NCI-H146 (cell line): ENCODE data around the gene ITGA1.
"Not testable (repeated sequence)": the region's sequence is repeated elsewhere in the genome, so short reads cannot be mapped to it uniquely, and the experiment has no call there.

Experiments used
- DNase-seq: peaks from one replicate; lab custom pipeline; 2025; lab: John Stamatoyannopoulos, UW

Gene ITGA1

DNA sequence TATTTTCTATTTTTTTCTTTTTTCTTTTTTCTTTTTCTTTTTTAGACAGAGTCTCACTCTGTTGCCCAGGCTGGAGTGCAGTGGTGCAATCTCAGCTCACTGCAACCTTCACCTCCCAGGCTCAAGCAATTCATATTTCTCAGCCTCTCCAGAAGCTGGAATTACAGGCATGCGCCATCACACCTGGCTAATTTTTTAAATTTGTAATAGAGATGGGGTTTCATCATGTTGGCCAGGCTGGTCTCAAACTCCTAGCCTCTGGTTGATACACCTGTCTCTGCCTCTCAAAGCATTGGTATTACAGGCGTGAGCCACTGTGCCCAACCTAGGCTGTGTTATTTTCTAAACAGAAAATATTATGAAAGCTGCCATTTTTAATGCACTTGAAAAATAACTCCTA, 78.3 kb downstream of the ITGA1 start:
- DNase-seq: not testable (repeated sequence)

DNA sequence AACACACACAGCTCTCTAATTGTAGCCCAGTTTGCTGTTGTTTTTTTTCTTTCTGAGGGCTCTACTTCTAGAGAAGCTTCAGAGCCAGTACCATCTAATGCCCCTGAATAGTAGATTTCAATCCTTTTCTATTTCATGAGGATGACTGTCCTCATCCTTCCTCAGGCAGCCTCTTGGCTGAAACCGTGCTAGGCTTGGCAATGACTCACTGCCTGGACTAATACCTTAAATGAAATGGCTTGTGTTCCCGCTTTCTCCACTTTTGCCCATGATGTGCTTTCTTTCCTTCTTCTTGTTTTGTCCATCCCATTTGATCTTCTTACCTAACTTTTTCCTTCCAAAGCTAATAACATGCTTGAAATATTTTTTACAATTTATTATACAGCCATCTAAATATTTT, 80.1 kb downstream of the ITGA1 start:
- DNase-seq: no peak

DNA sequence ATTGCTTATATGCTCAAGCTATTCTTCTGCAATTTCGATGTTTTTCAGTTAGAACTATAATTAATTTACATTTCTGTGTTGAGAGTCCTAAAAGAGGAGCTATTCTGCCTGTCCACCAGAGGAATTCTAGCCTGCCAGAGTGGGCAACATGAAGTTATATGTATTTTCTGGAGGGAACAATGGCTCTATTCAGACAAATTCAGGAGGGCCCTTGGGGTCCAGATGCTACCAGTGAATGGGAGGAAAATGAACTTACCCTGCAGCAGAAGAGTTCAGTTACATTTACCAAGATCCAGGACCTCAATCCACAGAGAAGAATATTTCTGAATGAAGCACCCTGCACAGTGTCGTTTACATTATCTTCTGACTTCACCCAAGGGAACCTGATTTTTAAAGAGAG, 80.7 kb downstream of the ITGA1 start:
- DNase-seq: no peak

DNA sequence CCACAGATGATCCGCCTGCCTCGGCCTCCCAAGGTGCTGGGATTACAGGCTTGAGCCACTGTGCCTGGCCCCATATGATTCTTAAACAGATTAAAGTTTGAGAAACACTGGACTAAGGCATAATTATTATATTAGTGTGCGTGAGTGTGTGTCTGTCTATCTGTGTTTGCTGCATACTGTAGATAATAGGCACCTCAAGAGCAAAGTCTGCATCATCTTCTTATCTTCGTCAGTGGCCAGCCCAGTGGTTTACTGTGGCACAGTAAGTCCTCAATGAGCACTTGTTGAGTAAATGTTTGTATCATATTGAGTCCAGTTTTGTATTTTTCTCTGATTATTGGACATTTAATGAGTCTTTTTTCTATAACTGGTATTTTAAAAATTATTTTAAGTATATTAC, 81.7 kb downstream of the ITGA1 start:
- no peak for DNase-seq

DNA sequence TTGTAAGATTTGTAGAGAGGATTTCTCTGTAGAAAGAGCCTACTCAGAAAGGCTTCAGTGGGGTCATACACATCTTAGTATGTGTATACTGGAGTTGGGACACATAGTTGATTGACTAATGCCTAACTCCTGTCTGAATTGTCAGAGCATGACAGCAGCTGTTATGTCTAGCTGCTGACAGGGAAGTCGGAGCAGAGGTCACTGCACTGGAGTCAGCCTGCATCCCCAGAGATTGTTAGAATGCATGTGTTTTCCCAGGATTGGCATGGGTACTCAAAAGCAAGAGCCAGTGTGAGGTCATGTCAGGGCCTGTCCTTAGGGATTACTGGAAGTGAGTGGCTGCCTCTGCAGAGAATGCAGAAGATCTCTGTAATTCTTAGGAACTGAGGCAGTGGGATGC, 82.7 kb downstream of the ITGA1 start:
- DNase-seq: no peak

DNA sequence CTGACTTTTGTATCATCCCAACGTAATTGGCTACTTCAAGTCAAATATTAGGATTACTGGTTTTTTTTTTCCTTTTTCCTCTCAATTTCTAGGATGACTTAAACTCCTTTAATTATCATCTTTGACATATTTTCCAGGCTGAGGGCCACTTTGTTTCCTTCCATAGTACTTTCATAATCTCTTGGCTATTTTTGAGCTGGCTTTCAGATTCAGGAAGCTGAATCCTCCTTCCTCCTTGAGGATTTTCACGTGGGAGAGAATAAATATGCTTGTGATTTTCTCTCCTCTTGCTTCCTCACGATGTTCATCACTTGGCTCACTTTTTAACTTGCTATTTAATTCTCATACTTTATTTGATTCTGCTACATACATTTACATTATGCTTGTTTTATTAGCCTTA, 88.1 kb downstream of the ITGA1 start:
- no peak for DNase-seq

DNA sequence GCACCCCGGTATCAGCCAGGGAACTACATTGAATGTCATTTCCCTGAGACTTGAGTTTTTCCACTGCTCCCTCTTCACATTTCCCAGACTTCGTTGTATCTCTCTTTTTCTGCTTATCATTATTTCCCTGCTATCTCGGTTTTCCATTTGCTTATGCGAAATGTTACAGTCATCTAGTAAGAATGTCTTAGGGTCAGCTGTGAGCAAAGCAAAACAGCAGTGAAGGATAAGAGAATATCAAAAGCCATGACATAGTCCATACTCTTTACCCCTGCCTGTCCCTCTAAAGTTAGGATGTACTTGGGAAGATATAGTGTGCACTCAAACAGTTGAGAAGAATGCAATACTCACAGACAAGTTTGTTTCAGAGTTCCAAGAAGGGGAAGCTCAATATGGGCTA, 88.7 kb downstream of the ITGA1 start:
- no peak for DNase-seq

DNA sequence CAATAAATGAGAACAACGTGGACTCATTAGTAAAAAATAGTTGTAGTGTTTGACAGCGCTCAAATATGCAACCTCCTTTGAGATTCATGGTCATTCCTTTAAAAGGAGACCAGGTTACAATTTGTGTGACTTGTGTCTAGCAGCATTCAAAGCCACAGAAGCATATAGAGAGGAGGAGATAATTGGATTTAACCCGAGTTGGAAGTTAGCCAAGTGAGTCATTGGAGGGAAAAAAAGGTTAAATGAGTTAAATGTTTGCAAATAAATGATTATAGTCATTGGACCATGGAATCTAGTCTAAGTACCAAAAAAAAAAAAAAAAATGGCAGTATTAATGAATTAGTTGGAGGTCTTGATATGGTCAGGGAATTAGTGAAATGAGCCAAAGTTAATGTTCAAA, 90.9 kb downstream of the ITGA1 start:
- DNase-seq: peak; percentile 79

DNA sequence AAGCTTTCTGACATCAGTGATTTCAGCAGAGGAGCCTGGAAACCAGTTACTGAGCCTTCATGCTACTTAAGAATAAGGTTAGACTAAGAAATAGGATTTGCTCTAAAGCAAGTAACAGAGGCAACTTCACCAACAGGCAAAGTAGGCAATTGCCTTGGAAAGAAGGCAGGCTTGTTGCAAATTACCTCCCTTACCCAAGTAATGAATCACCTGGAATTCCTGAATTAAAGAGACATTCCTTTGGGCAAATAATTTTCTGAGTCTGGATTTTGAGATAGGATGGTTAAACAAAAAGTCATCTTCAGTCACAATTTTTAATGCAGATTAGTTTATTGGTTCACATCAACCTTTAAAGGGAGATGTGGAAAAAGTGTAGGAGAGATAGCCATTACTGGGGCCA, 92.8 kb downstream of the ITGA1 start:
- DNase-seq: no peak

DNA sequence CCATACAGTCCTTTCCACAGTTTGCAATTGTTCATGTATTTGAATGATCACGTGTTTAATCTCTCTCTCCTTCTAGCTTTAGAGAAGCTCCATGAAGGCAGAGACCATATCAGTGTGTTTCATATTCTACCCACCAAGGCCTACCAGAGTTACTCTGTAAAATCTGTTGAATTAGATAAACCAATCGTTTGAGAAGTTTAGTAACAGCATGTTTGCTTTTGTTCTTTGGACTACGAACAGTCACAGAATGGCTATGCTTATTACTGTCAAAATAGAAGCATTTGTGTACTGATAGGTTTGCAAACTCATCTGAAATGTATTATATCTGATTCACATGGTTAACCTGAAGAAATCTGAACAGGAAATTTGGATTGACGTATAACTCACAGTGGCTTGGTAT, 93.8 kb downstream of the ITGA1 start:
- DNase-seq: no peak

DNA sequence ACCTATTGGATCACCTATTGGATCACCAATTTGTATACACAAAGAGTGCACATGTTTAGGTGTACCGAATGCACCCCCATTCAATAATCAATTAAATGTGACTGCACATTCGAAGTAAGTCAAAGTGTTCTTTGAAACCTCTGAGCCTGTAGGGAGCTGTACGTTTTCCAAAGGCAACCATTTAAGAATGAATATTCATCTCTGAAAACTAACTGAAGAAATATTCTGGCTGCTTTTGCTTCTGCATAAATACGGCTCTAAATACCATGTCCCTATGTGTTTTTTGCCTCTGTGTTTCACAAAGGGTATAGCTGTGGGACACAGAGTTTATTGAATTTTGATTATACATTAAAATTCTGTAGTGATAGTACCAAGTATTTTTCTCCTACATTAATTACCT, 95.4 kb downstream of the ITGA1 start:
- no peak for DNase-seq

DNA sequence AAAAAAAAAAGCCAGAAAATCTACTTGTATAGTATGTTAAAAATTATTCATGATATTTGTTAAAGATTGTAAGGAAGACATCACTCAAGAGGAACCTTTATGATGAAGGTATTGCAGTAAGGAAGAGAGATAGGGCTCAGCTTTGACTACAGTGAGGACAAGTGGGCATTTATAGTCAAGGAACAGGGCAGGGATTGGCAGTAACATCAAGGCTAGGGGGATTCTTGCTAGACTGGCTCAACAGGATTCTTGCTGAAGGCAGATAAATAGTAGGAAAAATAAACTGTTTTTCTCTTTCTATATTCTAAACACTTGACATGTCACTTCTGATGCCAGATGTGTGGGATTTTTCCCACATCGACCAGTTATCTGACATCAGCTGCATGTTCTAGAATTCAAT, 96.7 kb downstream of the ITGA1 start:
- no peak for DNase-seq

DNA sequence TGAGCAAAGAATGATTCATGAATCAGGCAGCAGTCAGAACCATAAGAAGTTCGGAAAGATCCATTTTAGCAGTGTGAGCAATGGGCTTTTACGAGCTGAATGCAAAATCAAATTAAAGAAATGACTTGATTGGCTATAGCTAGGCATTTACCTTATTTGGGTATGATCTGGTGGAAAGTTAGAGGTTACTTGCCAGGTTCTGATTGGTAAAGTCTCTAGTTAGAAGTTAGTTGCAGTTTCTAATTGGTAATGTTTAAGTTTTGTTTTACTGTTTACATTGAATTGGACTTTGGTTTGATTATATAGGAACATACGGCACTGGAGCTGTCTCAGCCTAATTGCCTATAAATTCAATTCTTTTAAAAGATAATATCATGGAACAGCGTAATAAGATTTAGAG, 97.9 kb downstream of the ITGA1 start:
- no peak for DNase-seq

DNA sequence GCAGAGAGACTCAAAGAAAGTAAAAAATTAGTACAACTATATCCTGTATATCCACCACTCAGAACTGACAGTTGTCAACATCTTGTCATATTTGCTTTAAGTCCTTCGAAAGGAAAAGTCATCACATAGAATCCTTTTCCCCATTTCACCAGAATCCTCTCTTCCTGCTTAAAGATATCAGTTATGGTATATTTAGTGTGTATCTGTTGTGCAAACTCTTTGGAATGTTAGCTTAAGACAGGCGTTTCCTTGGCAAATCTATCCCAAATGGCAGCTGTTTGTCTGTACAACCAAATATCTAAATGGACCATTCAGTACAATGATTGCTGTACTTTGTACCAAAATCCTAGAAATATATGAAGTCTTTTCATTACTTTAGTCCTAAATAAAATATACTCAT, 98.5 kb downstream of the ITGA1 start:
- DNase-seq: no peak

DNA sequence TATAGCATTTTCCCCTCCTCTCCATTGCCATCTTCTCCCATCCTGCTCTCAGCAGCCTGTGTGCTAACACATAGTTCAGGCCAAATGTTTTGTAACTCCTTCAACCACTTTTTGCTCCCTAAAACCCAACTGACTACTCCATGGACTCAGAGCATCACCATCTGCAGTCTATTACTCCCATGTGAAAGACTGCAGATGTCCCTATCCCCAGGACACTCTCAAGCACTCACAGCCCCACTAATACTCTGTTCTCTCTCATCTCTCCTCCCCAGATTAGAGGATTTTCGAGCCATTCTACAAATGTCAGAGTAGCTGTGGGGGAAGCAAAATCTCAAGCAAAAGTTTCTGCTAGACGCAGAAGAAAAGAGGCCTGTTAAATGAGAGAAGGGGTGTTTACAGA, 99.3 kb downstream of the ITGA1 start:
- no peak for DNase-seq

DNA sequence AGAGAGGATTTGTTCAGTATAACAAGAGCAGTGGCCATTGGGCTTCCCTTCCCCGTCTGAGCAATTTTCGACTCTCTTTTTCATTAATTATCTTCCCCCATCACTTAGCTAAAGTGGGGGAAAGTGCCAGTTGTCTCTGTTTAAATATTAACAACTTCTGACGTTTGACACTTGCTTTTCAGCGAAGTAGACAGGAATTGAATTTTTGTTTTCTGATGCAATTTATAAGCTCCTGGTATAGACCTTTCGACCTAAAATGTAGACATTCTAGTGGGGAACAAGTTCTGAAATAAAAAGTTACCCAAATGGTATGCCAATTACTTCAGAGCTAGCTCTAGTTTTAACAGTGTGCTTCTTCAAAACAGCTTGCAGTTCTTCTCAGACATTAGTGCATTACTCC, 100.6 kb downstream of the ITGA1 start:
- no peak for DNase-seq

DNA sequence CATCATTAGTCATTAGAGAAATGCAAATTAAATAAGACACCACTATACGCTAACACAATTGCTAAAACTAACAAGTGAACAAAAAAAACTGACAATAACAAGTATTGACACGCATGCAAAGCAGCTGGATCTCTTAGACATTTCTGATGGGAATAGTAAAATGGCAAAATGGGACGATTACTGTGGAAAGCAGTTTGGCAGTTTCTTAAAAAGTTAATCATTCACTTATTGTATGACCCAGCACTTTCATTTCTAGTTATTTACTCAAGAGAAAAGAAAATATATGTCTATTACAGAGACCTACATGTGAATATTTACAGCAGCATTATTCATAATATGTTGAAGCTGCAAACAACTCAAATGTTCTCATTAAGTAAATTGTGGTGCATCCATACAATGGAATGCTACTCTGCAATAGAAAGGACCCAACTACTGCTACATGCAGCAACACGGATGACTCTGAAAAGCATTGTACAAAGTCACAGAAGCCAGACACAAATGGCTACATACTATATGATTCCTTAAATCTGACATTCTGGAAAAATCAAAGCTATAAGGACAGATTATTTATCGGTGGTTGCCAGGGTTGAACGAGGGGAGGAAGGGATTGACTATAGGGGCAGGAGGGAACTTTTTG, 104.6 kb downstream of the ITGA1 start:
- DNase-seq: no peak

DNA sequence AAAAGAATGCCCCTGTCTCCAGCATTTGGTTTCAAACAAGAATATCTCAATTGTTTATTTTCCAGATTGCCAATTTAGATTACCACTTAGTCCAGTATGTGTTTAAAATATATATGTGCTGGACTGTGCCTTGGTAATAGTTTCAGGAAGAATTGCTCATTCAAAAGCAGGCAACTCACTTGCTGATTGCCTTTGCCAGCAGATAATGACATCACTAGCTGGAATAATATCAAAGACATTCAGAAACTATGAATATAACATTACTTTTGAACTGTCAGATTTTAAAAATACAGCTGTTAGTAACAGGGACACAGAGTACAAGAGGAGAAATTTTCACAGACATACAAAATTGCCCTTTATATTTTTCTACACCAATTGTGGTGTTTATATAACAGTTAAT, 105.4 kb downstream of the ITGA1 start:
- no peak for DNase-seq

DNA sequence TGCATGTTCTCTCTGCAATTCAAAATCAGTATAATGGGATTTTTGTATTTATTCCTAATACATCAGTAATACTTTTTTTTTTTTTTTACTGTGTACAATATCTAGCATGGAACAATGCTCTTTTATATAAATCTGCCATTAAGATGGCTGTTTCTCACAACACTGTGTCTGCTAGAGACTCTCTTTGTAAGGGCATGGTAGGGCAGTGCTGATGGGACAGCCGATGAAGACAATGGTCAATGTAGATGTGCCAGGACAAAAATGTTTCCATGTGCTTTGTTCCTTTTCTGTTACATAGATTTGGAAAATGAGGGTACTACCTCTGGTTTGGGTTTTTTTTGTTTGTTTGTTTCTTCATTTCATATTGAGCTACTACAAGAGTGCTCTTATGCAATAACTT, 106.1 kb downstream of the ITGA1 start:
- DNase-seq: no peak

DNA sequence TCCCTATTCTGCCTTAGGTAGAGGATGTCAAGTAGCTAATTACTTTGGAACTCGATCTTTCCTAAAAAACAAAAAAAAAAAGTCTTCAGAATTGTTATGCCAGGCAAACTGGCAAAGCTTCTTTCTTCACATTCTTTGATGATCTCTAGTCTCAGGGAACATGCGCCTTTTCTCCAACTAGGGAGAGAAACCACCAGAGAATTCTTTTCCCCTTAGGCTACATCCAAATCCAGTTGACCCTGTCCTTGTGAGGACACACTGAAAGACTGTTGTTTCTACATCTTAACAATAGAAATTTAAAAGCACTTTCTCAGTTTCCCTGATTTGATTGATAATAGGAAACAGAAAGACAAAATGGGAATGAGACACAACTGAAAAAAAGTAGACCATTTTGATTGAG, 106.7 kb downstream of the ITGA1 start:
- no peak for DNase-seq

DNA sequence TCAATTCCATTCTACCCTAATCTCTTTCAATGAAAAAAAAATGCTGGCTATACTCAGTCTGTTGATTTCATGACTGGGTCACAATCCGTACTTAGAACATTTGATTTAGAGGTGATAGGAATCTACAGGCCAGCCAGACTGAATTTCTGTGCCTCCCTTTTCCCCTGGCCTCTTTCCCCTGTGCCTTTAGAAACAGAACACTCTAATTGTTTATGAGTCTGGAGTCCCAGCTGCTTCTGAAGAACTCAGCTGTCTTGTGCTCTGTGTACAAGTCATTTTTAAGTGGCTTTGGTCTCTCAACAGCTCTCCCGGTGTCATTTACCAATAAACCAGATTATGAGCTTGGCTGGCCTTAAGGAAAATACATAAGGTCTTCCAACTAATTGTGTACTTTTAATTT, 107.4 kb downstream of the ITGA1 start:
- DNase-seq: no peak

DNA sequence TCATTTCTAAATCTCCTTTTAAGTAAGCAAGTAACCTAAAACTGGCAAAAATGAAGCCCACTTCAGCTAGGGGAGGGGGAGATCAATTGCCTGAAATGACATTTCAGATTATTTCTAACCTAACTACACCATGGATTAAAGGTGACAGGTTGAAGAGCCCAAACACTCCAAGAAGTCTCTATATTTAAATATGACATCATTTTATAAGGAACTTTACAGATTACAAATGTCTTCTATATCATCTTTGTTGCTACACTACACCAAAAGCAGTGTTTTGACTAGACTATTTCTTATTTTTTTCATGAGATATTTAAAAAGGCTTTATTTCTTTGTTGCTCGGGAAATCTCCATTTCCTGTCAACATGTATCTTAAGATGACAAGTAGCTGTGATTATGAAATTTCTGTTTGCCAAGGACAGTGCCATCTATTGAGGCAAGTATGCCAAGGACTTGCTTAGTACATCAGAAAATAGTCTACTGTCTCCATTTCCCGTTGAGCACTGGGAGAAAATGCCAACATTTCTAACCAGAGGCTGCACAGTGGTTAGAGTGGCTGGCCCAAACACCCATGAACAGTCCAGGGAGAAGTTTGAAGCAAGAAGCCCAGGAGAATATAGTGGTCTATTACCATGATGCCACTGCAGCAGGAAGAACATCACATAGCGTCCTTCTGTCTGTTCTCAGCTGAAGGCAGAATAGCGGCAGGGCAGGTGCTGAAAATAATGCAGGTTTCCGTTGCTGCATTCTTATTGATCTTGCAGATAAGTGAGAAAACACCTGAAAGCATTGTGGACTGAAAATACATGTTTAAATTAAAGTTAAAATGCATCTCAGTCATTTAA, 108.1 kb downstream of the ITGA1 start:
- no peak for DNase-seq

DNA sequence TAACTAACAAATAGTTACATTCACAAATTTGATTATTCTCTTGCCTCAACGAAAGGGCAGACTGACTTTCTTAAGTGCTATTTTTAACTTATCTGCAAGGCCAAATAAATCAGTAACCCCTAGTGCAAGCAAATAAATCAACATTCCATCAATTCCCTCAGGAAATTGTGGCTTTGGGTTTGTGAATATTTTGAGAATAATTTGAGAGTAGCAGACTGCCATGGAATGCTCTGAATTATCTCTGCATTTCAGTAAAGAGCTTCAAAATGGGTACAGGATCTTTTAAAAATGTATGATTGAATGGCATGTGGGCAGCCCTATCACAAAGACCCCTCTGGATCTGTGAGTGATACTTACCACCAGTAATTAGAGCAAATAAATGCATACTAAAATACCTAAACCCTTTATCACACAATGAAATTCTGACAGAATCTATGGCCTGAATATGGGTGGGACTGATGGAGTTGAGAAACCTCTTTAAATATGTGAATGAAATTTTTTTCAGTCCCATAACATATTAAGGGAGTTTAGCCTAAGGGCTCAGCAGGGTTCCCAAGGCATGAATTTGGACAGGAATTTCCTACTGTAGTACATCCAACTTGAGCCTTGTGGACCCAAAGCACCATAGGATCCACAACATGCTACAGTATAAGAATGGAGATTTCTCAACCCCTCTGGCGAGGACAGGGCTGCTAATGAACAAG, 109.0 kb downstream of the ITGA1 start:
- DNase-seq: no peak
